Gastrocnemius medialis (tissue), 4 donors: Measurements from ENCODE around the gene TLX2.

Experiments
- POLR2A ChIP-seq, 2 donors: fragments of 450-650 bp; IDR thresholded peaks; one replicate each; pipeline ENCODE4 v1.6.1; 2017; ENCODE audit warnings: antibody characterized with exemption in 2 of 2, mild to moderate bottlenecking in 2 of 2, moderate library complexity in 2 of 2
- TF ChIP-seq, protein P1 (sequence below), 5 experiments: fragments of 450-650 bp in 3 of 5; fragments of 200-600 bp in 2 of 5; sonication (generic) in 2 of 5; IDR thresholded peaks in 4 of 5; conservative IDR thresholded peaks in 1 of 5; 1 replicate in 4 of 5; 2 replicates in 1 of 5; pipeline ENCODE4 v1.5.1; 2016 to 2019; ENCODE audit warnings: antibody characterized with exemption in 5 of 5, mild to moderate bottlenecking in 3 of 5, moderate library complexity in 3 of 5

DNA sequence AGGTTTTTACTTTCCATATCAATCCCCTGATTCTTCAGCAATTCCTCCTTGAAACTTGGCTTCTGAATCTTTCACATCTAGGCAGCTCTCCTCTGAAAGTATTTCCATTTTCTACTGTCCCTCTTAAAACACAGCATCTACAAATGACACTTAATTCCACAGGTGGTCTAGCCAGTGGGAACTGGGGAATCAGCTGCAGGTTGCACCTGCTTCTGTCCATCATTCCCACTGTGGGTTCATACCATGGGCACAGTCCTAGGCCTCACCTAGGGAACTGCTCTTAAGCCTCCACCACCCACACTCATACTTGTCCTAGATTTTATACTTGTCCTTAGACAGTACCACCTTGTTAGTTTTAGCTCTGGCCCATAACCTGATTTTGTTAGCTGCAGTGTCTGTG is 37.3 kb downstream of the TLX2 start:
- TF ChIP-seq, protein P1, sequence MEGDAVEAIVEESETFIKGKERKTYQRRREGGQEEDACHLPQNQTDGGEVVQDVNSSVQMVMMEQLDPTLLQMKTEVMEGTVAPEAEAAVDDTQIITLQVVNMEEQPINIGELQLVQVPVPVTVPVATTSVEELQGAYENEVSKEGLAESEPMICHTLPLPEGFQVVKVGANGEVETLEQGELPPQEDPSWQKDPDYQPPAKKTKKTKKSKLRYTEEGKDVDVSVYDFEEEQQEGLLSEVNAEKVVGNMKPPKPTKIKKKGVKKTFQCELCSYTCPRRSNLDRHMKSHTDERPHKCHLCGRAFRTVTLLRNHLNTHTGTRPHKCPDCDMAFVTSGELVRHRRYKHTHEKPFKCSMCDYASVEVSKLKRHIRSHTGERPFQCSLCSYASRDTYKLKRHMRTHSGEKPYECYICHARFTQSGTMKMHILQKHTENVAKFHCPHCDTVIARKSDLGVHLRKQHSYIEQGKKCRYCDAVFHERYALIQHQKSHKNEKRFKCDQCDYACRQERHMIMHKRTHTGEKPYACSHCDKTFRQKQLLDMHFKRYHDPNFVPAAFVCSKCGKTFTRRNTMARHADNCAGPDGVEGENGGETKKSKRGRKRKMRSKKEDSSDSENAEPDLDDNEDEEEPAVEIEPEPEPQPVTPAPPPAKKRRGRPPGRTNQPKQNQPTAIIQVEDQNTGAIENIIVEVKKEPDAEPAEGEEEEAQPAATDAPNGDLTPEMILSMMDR (IDR thresholded peaks at IDR 0.05 in 4 of 5, conservative IDR thresholded peaks at IDR 0.05 in 1 of 5), result no peak
- no peak for TF ChIP-seq POLR2A (IDR thresholded peaks at IDR 0.05)
